Myocyte (in vitro differentiated cells): ENCODE results near the gene FCN2. TPM values are rescaled to one million over a fixed set of nuclear protein-coding genes. Genes with fewer than 3 reads are reported as not detected.

ENCODE experiments used
- DNase-seq: peaks from one replicate; pipeline ENCODE4 v3.0.0-alpha.2; 2012; ENCODE audit warnings: low read depth
- total RNA-seq: library from RNA; depleted of rRNA; stranded (reverse); fragments of >200 nt; gene quantifications from 2 replicates; pipeline ENCODE4 v1.2.3, GENCODE V29; 2014

FCN2 gene
- total RNA-seq, 1 donor from 2014 or later = not detected

DNA sequence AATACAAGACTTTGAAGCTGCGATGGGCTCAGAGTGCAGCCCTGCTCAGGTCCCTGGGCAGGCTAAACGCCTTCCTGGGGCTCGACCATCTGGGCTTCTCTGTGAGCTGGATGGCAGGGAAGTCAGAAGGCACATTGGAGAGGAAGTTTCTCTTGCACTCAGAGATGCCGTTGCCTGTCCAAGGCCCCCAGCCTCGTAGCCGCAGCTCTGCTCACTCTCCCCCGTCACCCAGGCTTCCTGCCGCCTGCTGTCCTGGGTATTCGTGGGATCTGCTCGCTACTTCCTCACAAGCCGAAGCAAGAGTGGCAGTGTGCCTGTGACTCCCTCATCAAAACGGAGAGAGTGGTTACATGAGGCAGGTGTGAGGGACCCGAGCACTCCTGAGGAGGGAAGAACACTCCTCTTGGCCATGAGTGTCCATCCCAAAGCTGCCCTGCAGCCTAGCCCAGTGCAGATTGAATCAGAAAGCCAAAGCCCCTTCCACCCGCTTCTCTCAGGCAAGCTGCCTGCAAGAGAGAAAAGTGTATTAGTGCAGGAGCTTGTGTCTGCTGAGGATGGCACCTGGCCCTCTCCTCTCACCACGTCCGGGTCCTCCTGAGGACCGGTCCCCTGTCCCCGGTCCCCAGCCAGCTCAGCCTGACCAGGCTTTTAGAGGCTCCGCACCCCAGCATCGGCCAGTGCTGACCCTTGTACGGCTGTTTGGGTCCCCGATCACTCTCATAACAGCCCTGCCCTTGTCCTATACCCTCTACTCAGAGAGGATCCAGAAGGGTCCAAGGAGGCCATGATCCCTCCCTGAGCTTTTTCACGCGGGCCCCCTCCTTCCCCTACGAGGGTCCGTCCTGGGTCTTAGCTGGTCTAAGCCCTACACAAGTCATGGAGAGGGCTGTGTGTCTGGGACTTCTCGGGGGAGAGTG is 7.3 kb downstream of the FCN2 start:
- DNase-seq = no peak

DNA sequence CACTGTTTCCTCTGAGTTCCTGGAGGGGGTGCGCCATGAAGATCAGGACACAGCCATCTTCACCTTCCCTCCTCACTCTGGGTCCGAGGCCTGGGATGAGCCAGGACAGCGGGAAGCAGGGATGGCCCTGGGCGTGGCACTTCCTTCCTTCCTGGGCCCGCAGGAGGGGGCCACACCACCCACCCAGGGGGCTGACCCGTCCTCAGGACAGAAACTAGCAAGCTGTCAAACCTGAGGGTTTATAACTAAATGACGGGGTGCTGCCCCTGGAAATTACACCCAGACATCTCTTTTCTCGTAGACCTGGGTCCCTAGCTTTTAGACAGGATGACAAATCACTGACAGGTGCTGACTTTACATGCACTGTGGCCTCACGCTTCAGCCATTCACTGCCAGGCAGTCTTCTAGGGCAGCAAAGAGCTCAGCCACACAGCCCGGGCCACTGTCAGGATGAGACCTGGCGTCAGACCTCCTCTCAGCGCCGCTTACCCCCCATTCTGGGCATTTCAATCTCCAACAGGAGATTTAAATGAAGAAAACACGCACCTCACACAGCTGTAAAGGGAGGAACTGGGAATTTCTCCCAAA is 8.1 kb downstream of the FCN2 start:
- peak; percentile 84 for DNase-seq

DNA sequence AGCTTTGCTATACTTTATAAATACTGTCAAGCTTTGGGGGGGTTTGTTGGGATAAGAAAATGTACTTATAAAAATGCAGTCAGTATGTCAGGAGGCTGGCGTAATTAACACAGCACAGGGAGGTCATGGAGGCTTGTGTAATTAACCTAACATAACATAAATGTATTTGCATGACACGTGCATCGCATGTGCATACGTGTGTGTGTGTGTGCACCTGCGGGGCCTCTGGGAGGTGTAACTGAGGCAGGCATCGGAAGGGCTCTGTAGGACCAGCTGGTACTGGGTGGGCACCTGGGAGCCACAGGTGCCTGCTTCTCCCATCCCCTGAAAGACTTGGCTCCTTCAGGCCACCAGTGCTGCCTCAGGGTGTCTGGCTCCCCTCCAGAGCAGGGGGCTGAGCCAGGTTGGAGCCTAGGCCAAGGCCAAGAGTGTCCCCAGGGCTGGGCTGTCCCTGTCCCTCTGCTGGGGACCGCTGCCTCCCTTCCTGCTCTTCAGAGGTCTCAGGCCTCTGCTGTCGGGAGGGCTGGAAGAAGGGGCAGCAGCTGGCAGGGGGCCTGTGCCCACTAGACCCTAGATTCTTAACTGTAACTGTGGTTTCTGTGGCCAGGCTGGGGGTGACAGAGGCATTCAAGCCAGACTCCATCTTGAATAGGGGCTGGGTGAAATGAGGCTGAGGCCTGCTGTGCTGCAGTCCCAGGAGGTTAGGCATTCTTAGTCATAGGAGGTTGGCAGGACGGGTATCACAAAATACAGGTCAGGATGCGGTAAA is 9.0 kb downstream of the FCN2 start:
- DNase-seq = peak; percentile 16

DNA sequence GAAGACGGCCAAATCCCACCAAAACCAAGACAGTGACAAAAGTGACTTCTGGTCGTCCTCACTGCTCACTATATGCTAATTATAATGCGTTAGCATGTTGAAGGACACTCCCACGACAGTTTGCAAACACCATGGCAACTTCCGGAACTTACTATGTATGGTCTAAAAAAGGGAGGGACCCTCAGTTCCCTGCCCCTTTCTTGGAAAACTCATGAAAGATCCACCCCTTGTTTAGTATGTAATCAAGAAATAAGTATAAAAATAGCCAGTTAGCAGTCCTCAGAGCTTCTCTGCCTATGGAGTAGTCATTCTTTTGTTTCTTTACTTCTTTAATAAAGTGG is 9.5 kb downstream of the FCN2 start:
- DNase-seq = no peak

DNA sequence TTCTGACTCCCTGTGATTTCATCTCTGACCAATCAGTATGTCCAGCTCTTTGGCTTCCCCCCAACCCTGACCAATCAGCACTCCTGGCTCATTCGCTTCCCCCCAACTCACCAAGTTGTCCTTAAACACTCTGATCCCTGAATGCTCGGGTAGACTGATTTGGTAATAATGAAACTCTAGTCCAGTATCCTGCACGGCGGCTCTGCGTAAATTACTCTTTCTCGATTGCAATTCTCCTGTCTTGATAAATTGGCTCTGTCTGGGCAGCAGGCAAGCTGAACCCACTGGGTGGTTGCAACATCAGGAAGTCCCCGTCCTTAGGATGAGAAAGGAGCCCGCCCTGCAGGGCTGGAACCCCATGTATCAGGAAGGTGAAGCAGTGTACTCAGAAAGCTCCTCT is 10.4 kb downstream of the FCN2 start:
- no peak for DNase-seq

GRCh38 chr9:134891713-134892112 is 11.1 kb downstream of the FCN2 start:
- no peak for DNase-seq

DNA sequence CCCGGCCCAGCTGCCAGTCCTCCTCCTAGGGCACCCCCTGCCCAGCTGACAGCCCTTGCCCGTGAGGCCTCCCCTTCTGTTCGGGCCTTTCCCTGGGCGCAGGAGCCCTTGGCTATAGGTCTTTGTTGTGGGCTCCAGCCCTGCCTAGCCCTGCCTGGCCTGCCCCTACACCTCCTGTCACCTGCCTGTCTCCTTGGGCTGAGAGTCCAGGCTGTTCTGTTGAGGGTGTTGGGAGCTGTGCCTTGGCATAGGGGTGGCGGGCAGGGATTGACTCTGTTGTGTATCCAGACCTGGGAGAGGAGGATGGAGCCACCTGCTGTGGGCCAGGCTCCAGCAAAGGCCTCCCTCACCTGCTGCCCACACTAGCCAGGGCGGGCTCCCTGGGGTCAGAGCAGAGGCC is 11.6 kb downstream of the FCN2 start:
- no peak for DNase-seq

DNA sequence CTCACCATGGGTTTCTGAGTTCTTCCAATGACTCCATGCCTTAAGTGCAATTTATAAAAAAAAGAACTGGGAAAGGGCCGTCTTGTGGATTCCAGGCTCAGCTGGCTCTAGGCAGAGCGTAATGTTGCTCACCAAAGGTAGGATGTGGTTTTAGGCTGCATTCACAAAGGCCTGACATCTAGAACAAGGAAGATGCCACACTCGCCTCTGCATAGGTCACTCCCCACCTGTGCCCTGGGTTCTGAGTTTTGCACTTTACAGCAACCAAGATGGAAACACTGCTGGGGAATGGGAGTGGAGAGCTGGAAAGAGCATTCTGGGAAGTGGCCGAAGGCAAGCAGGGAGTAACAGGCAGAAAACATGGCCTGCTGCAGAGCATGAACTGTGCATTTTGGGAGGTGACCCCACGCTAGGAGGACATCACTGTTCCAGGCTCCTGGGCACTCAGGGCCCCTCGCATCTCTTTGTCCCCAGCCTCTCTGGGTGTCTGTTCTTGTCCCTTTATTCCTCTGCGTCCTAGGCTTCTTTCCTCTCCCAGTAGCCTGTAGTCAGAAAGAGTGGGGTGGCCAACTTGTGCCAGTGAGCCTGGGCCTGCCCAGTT is 12.3 kb downstream of the FCN2 start:
- DNase-seq = no peak

- no peak for DNase-seq
Measured at GRCh38 chr9:134894136-134894860, 13.7 kb downstream of the FCN2 start.

DNA sequence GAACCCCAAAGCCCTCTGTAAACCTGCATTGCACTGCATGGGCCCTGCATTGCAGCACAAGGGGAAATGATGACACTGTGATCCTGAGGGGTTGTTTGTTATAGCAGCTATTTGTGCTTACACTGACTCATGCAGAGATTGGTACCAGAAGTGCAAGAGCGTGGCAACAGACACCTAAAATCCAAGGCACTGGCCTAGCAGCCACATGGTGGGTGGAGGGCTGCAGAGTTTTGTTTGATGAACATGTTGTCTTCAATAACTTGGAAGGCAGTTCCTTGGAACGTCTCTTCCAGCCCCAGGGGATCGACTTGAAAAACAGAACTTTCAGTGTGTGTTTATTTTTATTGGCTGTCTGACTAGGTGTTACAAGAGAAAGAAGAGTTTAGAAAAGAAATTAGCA is 14.5 kb downstream of the FCN2 start:
- no peak for DNase-seq

DNA sequence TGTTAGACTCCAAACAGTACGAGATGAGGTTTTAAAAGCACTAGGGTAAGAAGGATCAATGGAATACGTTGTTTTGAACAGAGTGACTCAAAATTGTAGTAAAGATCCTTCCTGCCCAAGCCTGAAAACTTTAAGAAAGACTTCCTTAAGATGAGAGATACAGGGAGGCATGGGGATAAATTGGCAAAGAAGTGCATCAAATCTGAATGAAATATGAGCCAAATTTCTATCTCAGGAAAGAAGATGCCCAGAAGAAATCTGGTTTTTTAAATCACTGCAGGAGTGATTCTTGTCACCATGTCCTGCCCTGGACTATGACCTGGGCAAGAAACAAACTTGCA is 14.9 kb downstream of the FCN2 start:
- DNase-seq = no peak

GRCh38 chr9:134895908-134896833 is 15.6 kb downstream of the FCN2 start:
- DNase-seq = peak; percentile 77

DNA sequence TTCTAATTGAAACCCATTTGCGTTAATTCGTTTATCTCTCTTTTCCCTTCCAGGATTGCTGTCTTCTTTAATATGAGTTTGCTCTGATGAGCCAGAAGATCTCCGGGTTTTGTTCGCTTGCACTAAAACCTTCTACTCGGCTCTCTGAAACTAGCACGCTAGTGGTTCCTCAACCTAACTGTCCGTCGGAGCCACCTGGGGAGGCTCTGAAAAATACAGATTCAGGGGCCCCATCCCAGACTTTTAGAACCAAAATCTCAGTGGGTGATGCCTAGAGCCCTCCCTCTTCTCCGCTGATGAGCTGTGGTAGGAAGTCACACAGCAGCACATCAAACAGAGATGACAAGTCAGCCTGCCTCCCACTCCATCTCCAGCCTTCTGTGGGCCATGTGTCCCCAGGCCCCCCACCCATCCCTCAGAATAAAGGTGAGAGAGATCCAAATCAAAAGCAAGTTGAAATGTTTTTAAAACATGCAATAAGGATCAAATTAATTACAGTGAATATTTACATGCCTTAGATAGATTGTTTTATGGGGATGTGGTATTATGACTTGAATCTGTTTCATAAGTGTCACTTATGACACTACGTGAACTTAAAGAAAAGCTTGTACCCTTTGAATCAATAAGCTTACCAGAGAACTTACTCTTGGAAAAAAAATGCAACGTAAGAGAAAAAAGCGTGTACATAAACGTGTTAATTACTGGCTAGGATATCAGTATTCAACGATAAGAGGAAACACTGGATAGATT is 16.4 kb downstream of the FCN2 start:
- DNase-seq = no peak

DNA sequence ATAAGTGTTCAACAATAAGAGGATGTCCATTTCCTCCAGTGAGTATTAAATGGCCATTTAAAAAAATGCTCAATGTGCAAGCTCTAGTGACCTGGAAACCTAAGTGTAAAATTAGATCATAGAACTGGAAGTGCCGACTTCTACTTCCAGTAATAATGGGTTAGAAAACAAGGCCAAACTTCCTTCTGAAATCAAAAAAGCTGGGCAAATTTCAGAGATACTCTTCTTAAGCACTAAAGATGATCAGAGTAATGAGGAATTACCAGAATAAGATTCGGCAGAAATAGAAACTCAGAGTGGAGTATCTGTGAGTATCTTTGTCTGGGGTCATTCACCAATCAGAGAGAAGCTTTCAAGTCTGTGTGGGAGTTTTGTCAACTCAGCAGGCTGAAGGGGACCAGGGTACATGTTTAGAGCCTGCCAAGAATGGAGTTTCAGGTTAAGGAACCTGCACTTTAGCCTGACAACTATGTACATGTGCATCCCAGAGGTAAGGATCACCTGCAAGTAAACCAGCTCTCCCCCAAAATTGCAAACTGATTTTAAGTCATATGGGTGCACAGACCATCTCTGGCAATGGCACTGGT is 17.1 kb downstream of the FCN2 start:
- DNase-seq = no peak

- no peak for DNase-seq
Measured at GRCh38 chr9:134898319-134898718, 17.7 kb downstream of the FCN2 start.

GRCh38 chr9:134899168-134899567 is 18.6 kb downstream of the FCN2 start:
- no peak for DNase-seq

GRCh38 chr9:134899818-134900217 is 19.2 kb downstream of the FCN2 start:
- no peak for DNase-seq

- no peak for DNase-seq
Measured at GRCh38 chr9:134902936-134903335, 22.3 kb downstream of the FCN2 start.
